ENCODE results near the gene ENG.

- TF ChIP-seq CTCF (conservative IDR thresholded peaks at IDR 0.05 in 1 of 2, IDR thresholded peaks at IDR 0.05 in 1 of 2; ENCODE audit: extremely low read depth in 1 of 2, insufficient read depth in 1 of 2, low read depth in 1 of 2, low read length in 2 of 2) = no peak
- no peak for TF ChIP-seq EZH2 (IDR thresholded peaks at IDR 0.05; ENCODE audit: borderline replicate concordance, low read length)
Measured at GRCh38 chr9:127858041-127858512, 3.6 kb upstream of the ENG start.
